Erythroblast (primary cell): Measurements from ENCODE around the gene TLK1.

Experiments
- GATA1 ChIP-seq: IDR thresholded peaks from 2 replicates; pipeline ENCODE4 v1.6.1; 2011; ENCODE audit warnings: low read depth, mild to moderate bottlenecking, control low read depth, low read length, moderate library complexity
- POLR2A ChIP-seq: IDR thresholded peaks from 2 replicates; pipeline ENCODE4 v1.6.1; 2011; ENCODE audit warnings: mild to moderate bottlenecking, low read length

DNA sequence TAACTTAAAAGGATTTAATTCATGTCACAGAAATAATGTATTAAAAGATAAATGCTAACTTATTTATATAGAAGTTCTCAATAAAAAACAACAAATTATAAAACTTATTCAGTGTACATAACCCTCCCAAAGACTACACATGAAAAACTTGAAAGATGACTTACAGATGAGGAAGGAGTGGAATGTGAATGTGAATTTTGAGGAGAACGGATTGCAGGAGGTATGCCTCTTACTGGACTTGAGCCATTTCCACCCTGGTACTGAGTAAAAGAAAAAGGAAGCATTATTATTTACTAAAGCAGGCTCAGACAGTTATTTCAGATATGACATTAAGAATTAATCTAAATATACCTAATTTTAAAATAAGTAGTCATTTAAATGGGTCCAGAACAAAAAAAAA, 104.4 kb downstream of the TLK1 start:
- no peak for TF ChIP-seq POLR2A
- no peak for TF ChIP-seq GATA1
